WTC11 (cell line): Measurements from ENCODE around the gene FBXO3. TPM values are rescaled to one million over a fixed set of nuclear protein-coding genes. Genes with fewer than 3 reads are reported as not detected.

Experiments used
- ATAC-seq: fragments of 200-7000 bp; cut with Tn5 transposase; 2 replicates; pipeline ENCODE4 v1.10.0; 2021; ENCODE audit warnings: mild to moderate bottlenecking, moderate library complexity
- CTCF ChIA-PET: fragments of 300-600 bp; sonication (Branson Sonifier 250); formaldehyde crosslinking; loops from one replicate; lab custom pipeline; 2021; ENCODE audit warnings: antibody characterized with exemption; lab: Charles Lee
- POLR2A ChIA-PET: fragments of 350-600 bp; sonication (Branson Sonifier 250); formaldehyde crosslinking; loops from one replicate; lab custom pipeline; 2021; ENCODE audit warnings: antibody characterized with exemption; lab: Charles Lee
- DNase-seq: peaks from one replicate; pipeline ENCODE4 v3.0.0; 2021; ENCODE audit warnings: low spot score
- H3K27ac Mint-ChIP-seq: 2 replicates; pipeline ENCODE4 v1.8.0; 2021; ENCODE audit warnings: mixed read lengths
- H3K27me3 Mint-ChIP-seq: 2 replicates; pipeline ENCODE4 v1.8.0; 2021; ENCODE audit warnings: low read depth, mild to moderate bottlenecking, moderate library complexity, mixed read lengths
- H3K36me3 Mint-ChIP-seq: 2 replicates; pipeline ENCODE4 v1.8.0; 2021; ENCODE audit warnings: mixed read lengths
- H3K4me1 Mint-ChIP-seq: 2 replicates; pipeline ENCODE4 v1.8.0; 2022; ENCODE audit warnings: mixed read lengths
- H3K4me3 Mint-ChIP-seq: 2 replicates; pipeline ENCODE4 v1.8.0; 2021; ENCODE audit warnings: mild to moderate bottlenecking, moderate library complexity, mixed read lengths
- H3K9me3 Mint-ChIP-seq: 2 replicates; pipeline ENCODE4 v1.8.0; 2021; ENCODE audit warnings: mixed read lengths
- FOXP1 ChIP-seq: sonication (generic); formaldehyde crosslinking; IDR thresholded peaks from 2 replicates; pipeline ENCODE4 v1.8.0; 2022; ENCODE audit warnings: missing genetic modification reagents, mild to moderate bottlenecking, moderate library complexity, borderline replicate concordance
- GTF2I ChIP-seq: fragments of 250-450 bp; sonication (Bioruptor Pico); conservative IDR thresholded peaks from 2 replicates; pipeline ENCODE4 v1.4.0; 2021; ENCODE audit warnings: mild to moderate bottlenecking
- NR2C2 ChIP-seq: sonication (generic); formaldehyde crosslinking; IDR thresholded peaks from 2 replicates; pipeline ENCODE4 v1.8.0; 2022; ENCODE audit warnings: mild to moderate bottlenecking, missing genetic modification reagents
- SOX15 ChIP-seq: fragments of 250-450 bp; sonication (Bioruptor Pico); IDR thresholded peaks from 2 replicates; pipeline ENCODE4 v1.9.0; 2021; ENCODE audit warnings: mild to moderate bottlenecking
- TP53 ChIP-seq: sonication (generic); formaldehyde crosslinking; IDR thresholded peaks from 2 replicates; pipeline ENCODE4 v1.8.1; 2023; ENCODE audit warnings: mild to moderate bottlenecking, missing genetic modification reagents
- ZNF138 ChIP-seq: sonication (generic); formaldehyde crosslinking; conservative IDR thresholded peaks from 2 replicates; pipeline ENCODE4 v1.8.1; 2022; ENCODE audit warnings: mild to moderate bottlenecking, moderate library complexity, missing genetic modification reagents
- ZNF232 ChIP-seq: sonication (generic); formaldehyde crosslinking; IDR thresholded peaks from 2 replicates; pipeline ENCODE4 v1.8.0; 2022; ENCODE audit warnings: mild to moderate bottlenecking, missing genetic modification reagents
- ZNF263 ChIP-seq: sonication (generic); formaldehyde crosslinking; IDR thresholded peaks from 2 replicates; pipeline ENCODE4 v1.8.1; 2022; ENCODE audit warnings: low read depth, mild to moderate bottlenecking, moderate library complexity, missing genetic modification reagents
- ZNF317 ChIP-seq: sonication (generic); formaldehyde crosslinking; IDR thresholded peaks from 2 replicates; pipeline ENCODE4 v1.8.1; 2023; ENCODE audit warnings: low read depth, mild to moderate bottlenecking, moderate library complexity, missing genetic modification reagents, borderline replicate concordance
- ZNF416 ChIP-seq: fragments of 250-450 bp; sonication (Bioruptor Pico); IDR thresholded peaks from 2 replicates; pipeline ENCODE4 v1.9.0; 2021; ENCODE audit warnings: mild to moderate bottlenecking, inconsistent platforms
- total RNA-seq: library from RNA; stranded (reverse); gene quantifications from 3 replicates; pipeline ENCODE4 v1.2.3, GENCODE V29; 2021
- TF ChIP-seq, protein P1 (sequence below): sonication (generic); formaldehyde crosslinking; IDR thresholded peaks from 2 replicates; pipeline ENCODE4 v1.8.1; 2022; ENCODE audit warnings: mild to moderate bottlenecking, moderate library complexity, missing genetic modification reagents
- TF ChIP-seq, protein P2 (sequence below): sonication (generic); formaldehyde crosslinking; IDR thresholded peaks from 2 replicates; pipeline ENCODE4 v1.8.0; 2022; ENCODE audit warnings: missing genetic modification reagents
- TF ChIP-seq, protein P3 (sequence below): sonication (generic); formaldehyde crosslinking; IDR thresholded peaks from 2 replicates; pipeline ENCODE4 v1.8.0; 2022; ENCODE audit warnings: mild to moderate bottlenecking, missing genetic modification reagents
- TF ChIP-seq, protein P4 (sequence below): fragments of 250-450 bp; sonication (Bioruptor Pico); IDR thresholded peaks from 2 replicates; pipeline ENCODE4 v1.9.0; 2021; ENCODE audit warnings: mild to moderate bottlenecking
- TF ChIP-seq, protein P5 (sequence below): fragments of 250-450 bp; sonication (Bioruptor Pico); IDR thresholded peaks from 2 replicates; pipeline ENCODE4 v1.8.0; 2021; ENCODE audit warnings: mild to moderate bottlenecking
- TF ChIP-seq, protein P6 (sequence below): sonication (generic); formaldehyde crosslinking; IDR thresholded peaks from 2 replicates; pipeline ENCODE4 v1.8.1; 2022; ENCODE audit warnings: low read depth, missing genetic modification reagents, borderline replicate concordance
- TF ChIP-seq, protein P7 (sequence below): sonication (generic); formaldehyde crosslinking; IDR thresholded peaks from 2 replicates; pipeline ENCODE4 v1.8.0; 2023; ENCODE audit warnings: missing genetic modification reagents, mild to moderate bottlenecking, borderline replicate concordance
- TF ChIP-seq, protein P8 (sequence below): sonication (generic); formaldehyde crosslinking; IDR thresholded peaks from 2 replicates; pipeline ENCODE4 v1.8.1; 2022; ENCODE audit warnings: mild to moderate bottlenecking, missing genetic modification reagents, moderate library complexity, borderline replicate concordance

The FBXO3 gene
- total RNA-seq, 1 experiment from 2014 or later, result 14.5 TPM

DNA sequence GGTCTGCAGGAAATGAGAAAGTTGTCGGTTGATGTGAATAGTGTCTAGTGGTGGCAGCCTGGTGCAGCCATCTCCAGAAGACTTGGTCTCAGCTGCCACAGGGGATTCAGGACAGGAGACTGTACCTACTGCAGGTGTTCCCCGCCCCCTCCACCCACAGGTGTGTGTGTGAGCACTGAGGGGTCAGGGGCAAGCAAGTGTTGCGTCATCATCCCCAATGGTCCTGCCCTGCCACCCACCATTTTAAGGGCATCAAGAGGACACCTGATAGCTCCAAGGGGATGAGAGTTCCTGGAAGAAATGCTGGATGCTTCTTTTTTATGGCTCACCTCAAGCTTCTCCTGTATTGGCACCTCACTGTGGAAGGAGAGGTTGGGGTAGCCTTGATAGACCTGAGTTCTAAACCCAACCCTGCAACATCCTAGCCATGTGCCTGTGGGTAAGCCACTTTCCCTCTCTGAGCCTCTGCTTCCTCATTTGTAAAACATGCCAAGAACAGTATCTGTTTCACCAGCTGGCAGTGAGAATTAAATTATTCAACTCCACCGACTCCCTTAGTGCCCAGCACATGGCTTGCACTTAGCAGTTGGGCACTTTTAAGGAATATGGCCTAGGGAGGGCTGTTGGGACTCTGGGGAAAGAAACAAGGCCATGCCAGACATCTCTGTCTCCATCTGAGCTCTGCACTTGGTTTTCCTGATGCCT is 79.8 kb downstream of the FBXO3 start (continued):
- no peak for TF ChIP-seq GTF2I
- TF ChIP-seq ZNF317, result no peak
- no peak for TF ChIP-seq ZNF263 (CRISPR knock-in tag)
- TF ChIP-seq, protein P1, sequence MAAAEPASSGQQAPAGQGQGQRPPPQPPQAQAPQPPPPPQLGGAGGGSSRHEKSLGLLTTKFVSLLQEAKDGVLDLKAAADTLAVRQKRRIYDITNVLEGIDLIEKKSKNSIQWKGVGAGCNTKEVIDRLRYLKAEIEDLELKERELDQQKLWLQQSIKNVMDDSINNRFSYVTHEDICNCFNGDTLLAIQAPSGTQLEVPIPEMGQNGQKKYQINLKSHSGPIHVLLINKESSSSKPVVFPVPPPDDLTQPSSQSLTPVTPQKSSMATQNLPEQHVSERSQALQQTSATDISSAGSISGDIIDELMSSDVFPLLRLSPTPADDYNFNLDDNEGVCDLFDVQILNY (CRISPR knock-in tag), result no peak

DNA sequence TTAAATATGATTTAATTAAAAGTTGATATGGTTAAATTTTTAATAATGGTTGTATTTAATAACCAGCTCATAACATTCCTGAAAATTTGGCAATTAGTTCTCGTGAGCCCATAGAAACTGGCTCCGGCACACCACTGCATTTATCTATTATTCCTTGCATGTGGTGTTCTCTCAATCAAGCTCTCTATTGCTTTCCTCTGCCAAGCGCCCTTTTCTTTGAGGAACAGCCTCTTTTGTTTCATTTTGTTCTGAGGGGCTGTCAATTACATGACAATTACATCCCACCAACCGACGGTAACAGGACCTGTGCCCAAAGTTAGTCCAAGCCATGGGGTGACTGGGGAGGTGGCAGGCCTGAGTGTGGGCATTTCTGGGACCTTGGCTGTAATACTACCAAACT is 81.8 kb downstream of the FBXO3 start:
- DNase-seq, result no peak
- Mint-ChIP-seq H3K27me3 (peaks cover 5% of the 10 kb centered on the region; the same call in 1 of the 2 replicates), H3K27ac (no peak overlapping the region), H3K9me3 (no peaks in the 10 kb centered on the region), H3K36me3 (no peaks in the 10 kb centered on the region), H3K4me1 (peaks cover 52% of the 10 kb centered on the region), H3K4me3 (no peak overlapping the region)
- ATAC-seq, result no peak
- ChIA-PET CTCF (interaction anchor here (0.5 to 1.4 kb wide), 4 partner anchors 10 to 116 kb away, joined by 3 to 4 read pairs (median 3); no protein-coding TSS in a partner anchor), POLR2A (no interaction called here)
- TF ChIP-seq, protein P2, sequence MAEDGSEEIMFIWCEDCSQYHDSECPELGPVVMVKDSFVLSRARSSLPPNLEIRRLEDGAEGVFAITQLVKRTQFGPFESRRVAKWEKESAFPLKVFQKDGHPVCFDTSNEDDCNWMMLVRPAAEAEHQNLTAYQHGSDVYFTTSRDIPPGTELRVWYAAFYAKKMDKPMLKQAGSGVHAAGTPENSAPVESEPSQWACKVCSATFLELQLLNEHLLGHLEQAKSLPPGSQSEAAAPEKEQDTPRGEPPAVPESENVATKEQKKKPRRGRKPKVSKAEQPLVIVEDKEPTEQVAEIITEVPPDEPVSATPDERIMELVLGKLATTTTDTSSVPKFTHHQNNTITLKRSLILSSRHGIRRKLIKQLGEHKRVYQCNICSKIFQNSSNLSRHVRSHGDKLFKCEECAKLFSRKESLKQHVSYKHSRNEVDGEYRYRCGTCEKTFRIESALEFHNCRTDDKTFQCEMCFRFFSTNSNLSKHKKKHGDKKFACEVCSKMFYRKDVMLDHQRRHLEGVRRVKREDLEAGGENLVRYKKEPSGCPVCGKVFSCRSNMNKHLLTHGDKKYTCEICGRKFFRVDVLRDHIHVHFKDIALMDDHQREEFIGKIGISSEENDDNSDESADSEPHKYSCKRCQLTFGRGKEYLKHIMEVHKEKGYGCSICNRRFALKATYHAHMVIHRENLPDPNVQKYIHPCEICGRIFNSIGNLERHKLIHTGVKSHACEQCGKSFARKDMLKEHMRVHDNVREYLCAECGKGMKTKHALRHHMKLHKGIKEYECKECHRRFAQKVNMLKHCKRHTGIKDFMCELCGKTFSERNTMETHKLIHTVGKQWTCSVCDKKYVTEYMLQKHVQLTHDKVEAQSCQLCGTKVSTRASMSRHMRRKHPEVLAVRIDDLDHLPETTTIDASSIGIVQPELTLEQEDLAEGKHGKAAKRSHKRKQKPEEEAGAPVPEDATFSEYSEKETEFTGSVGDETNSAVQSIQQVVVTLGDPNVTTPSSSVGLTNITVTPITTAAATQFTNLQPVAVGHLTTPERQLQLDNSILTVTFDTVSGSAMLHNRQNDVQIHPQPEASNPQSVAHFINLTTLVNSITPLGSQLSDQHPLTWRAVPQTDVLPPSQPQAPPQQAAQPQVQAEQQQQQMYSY (CRISPR knock-in tag), result no peak
- TF ChIP-seq, protein P3, sequence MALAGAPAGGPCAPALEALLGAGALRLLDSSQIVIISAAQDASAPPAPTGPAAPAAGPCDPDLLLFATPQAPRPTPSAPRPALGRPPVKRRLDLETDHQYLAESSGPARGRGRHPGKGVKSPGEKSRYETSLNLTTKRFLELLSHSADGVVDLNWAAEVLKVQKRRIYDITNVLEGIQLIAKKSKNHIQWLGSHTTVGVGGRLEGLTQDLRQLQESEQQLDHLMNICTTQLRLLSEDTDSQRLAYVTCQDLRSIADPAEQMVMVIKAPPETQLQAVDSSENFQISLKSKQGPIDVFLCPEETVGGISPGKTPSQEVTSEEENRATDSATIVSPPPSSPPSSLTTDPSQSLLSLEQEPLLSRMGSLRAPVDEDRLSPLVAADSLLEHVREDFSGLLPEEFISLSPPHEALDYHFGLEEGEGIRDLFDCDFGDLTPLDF (CRISPR knock-in tag), result no peak
- TF ChIP-seq, protein P4, sequence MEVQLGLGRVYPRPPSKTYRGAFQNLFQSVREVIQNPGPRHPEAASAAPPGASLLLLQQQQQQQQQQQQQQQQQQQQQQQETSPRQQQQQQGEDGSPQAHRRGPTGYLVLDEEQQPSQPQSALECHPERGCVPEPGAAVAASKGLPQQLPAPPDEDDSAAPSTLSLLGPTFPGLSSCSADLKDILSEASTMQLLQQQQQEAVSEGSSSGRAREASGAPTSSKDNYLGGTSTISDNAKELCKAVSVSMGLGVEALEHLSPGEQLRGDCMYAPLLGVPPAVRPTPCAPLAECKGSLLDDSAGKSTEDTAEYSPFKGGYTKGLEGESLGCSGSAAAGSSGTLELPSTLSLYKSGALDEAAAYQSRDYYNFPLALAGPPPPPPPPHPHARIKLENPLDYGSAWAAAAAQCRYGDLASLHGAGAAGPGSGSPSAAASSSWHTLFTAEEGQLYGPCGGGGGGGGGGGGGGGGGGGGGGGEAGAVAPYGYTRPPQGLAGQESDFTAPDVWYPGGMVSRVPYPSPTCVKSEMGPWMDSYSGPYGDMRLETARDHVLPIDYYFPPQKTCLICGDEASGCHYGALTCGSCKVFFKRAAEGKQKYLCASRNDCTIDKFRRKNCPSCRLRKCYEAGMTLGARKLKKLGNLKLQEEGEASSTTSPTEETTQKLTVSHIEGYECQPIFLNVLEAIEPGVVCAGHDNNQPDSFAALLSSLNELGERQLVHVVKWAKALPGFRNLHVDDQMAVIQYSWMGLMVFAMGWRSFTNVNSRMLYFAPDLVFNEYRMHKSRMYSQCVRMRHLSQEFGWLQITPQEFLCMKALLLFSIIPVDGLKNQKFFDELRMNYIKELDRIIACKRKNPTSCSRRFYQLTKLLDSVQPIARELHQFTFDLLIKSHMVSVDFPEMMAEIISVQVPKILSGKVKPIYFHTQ (CRISPR knock-in tag), result no peak
- TF ChIP-seq NR2C2 (CRISPR knock-in tag) (no peak), ZNF416 (no peak), FOXP1 (no peak), ZNF232 (CRISPR knock-in tag) (no peak), ZNF138 (CRISPR knock-in tag) (no peak), TP53 (CRISPR knock-in tag) (no peak), SOX15 (no peak)
- TF ChIP-seq, protein P5, sequence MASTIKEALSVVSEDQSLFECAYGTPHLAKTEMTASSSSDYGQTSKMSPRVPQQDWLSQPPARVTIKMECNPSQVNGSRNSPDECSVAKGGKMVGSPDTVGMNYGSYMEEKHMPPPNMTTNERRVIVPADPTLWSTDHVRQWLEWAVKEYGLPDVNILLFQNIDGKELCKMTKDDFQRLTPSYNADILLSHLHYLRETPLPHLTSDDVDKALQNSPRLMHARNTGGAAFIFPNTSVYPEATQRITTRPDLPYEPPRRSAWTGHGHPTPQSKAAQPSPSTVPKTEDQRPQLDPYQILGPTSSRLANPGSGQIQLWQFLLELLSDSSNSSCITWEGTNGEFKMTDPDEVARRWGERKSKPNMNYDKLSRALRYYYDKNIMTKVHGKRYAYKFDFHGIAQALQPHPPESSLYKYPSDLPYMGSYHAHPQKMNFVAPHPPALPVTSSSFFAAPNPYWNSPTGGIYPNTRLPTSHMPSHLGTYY, result no peak
- TF ChIP-seq, protein P6, sequence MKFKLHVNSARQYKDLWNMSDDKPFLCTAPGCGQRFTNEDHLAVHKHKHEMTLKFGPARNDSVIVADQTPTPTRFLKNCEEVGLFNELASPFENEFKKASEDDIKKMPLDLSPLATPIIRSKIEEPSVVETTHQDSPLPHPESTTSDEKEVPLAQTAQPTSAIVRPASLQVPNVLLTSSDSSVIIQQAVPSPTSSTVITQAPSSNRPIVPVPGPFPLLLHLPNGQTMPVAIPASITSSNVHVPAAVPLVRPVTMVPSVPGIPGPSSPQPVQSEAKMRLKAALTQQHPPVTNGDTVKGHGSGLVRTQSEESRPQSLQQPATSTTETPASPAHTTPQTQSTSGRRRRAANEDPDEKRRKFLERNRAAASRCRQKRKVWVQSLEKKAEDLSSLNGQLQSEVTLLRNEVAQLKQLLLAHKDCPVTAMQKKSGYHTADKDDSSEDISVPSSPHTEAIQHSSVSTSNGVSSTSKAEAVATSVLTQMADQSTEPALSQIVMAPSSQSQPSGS (CRISPR knock-in tag), result no peak
- TF ChIP-seq, protein P7, sequence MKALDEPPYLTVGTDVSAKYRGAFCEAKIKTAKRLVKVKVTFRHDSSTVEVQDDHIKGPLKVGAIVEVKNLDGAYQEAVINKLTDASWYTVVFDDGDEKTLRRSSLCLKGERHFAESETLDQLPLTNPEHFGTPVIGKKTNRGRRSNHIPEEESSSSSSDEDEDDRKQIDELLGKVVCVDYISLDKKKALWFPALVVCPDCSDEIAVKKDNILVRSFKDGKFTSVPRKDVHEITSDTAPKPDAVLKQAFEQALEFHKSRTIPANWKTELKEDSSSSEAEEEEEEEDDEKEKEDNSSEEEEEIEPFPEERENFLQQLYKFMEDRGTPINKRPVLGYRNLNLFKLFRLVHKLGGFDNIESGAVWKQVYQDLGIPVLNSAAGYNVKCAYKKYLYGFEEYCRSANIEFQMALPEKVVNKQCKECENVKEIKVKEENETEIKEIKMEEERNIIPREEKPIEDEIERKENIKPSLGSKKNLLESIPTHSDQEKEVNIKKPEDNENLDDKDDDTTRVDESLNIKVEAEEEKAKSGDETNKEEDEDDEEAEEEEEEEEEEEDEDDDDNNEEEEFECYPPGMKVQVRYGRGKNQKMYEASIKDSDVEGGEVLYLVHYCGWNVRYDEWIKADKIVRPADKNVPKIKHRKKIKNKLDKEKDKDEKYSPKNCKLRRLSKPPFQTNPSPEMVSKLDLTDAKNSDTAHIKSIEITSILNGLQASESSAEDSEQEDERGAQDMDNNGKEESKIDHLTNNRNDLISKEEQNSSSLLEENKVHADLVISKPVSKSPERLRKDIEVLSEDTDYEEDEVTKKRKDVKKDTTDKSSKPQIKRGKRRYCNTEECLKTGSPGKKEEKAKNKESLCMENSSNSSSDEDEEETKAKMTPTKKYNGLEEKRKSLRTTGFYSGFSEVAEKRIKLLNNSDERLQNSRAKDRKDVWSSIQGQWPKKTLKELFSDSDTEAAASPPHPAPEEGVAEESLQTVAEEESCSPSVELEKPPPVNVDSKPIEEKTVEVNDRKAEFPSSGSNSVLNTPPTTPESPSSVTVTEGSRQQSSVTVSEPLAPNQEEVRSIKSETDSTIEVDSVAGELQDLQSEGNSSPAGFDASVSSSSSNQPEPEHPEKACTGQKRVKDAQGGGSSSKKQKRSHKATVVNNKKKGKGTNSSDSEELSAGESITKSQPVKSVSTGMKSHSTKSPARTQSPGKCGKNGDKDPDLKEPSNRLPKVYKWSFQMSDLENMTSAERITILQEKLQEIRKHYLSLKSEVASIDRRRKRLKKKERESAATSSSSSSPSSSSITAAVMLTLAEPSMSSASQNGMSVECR, result no peak
- TF ChIP-seq, protein P8, sequence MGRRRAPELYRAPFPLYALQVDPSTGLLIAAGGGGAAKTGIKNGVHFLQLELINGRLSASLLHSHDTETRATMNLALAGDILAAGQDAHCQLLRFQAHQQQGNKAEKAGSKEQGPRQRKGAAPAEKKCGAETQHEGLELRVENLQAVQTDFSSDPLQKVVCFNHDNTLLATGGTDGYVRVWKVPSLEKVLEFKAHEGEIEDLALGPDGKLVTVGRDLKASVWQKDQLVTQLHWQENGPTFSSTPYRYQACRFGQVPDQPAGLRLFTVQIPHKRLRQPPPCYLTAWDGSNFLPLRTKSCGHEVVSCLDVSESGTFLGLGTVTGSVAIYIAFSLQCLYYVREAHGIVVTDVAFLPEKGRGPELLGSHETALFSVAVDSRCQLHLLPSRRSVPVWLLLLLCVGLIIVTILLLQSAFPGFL, result no peak
